Measurements from ENCODE around the gene CDR2.

GRCh38 chr16:22299036-22299435, 75.4 kb downstream of the CDR2 start:
- TF ChIP-seq POLR2A (IDR thresholded peaks at IDR 0.05; ENCODE audit: low read depth, low read length) (no peak), POLR2AphosphoS5 (IDR thresholded peaks at IDR 0.05; ENCODE audit: low read depth, low read length) (no peak)

All from GM12892 (cell line).